H1 (cell line): ENCODE measurements around the gene ASAP2. TPM values are rescaled to one million over a fixed set of nuclear protein-coding genes. Genes with fewer than 3 reads are reported as not detected.

Source experiments
- CTCF ChIA-PET: fragments of 300-600 bp; sonication (Branson Sonifier 250); formaldehyde crosslinking; loops from one replicate; lab custom pipeline; 2021; ENCODE audit not compliant: partially characterized antibody; lab: Charles Lee
- POLR2A ChIA-PET: fragments of 300-600 bp; sonication (Branson Sonifier 250); formaldehyde crosslinking; loops from one replicate; lab custom pipeline; 2021; ENCODE audit warnings: inconsistent platforms; ENCODE audit not compliant: partially characterized antibody; lab: Charles Lee
- DNase-seq, 2 experiments: peaks; one replicate each; pipeline versions ENCODE4 v3.0.0 to v3.0.0-alpha.2; 2010 to 2022; ENCODE audit warnings: low spot score in 2 of 2, low read depth in 1 of 2, mixed read lengths in 1 of 2
- FAIRE-seq: peaks from 2 replicates; lab custom pipeline; 2011; peaks lifted over from hg19 to GRCh38; lab: Jason Lieb, UNC
- H2AFZ ChIP-seq: 2 replicates; pipeline ENCODE4 v1.8.1; 2012; ENCODE audit warnings: low read length, inconsistent platforms
- H2AK5ac ChIP-seq: 2 replicates; pipeline ENCODE4 v1.6.1; 2013; ENCODE audit warnings: low read depth, low read length
- H2BK120ac ChIP-seq: replicated peaks from 2 replicates; pipeline ENCODE3; 2013; ENCODE audit warnings: low read depth, low read length, inconsistent platforms
- H2BK12ac ChIP-seq: 2 replicates; pipeline ENCODE4 v1.6.1; 2013; ENCODE audit warnings: low read depth, low read length
- H2BK15ac ChIP-seq: 2 replicates; pipeline ENCODE4 v1.6.1; 2013; ENCODE audit warnings: low read length
- H2BK20ac ChIP-seq: 2 replicates; pipeline ENCODE4 v1.6.1; 2013; ENCODE audit warnings: low read length
- H2BK5ac ChIP-seq: 2 replicates; pipeline ENCODE4 v1.6.1; 2013; ENCODE audit warnings: low read depth, low read length
- H3K14ac ChIP-seq: 2 replicates; pipeline ENCODE4 v1.6.1; 2013; ENCODE audit warnings: inconsistent platforms; ENCODE audit not compliant: insufficient read length
- H3K18ac ChIP-seq: 2 replicates; pipeline ENCODE4 v1.6.1; 2013; ENCODE audit warnings: low read length; ENCODE audit errors: extremely low read depth
- H3K23ac ChIP-seq: 2 replicates; pipeline ENCODE4 v1.6.1; 2013; ENCODE audit warnings: inconsistent platforms; ENCODE audit not compliant: insufficient read length
- H3K23me2 ChIP-seq: 2 replicates; pipeline ENCODE4 v1.6.1; 2013; ENCODE audit warnings: low read depth, low read length
- H3K27ac ChIP-seq: 2 replicates; pipeline ENCODE4 v1.6.1; 2011; ENCODE audit warnings: low read depth, low read length, inconsistent platforms
- H3K27me3 ChIP-seq, 4 experiments: replicated peaks in 1 of 4; 1 replicate in 1 of 4; 2 replicates in 3 of 4; pipeline versions ENCODE4 v1.6.1 to v1.8.1; 2011 to 2013; ENCODE audit warnings: low read length in 3 of 4, mild to moderate bottlenecking in 3 of 4, inconsistent platforms in 2 of 4, mixed read lengths in 2 of 4, moderate library complexity in 1 of 4; ENCODE audit not compliant: control insufficient read depth in 3 of 4, insufficient read depth in 3 of 4; ENCODE audit errors: extremely low read depth in 1 of 4
- H3K36me3 ChIP-seq, 4 experiments: 2 replicates each; pipeline versions ENCODE4 v1.6.1 to v1.8.1; 2011 to 2013; ENCODE audit warnings: mild to moderate bottlenecking in 4 of 4, low read length in 3 of 4, moderate library complexity in 2 of 4, control low read depth in 1 of 4, inconsistent platforms in 1 of 4; ENCODE audit not compliant: insufficient read depth in 4 of 4, control insufficient read depth in 2 of 4
- H3K4ac ChIP-seq: replicated peaks from 2 replicates; pipeline ENCODE3; 2013; ENCODE audit warnings: low read length, low read depth, mixed read lengths, inconsistent platforms; ENCODE audit not compliant: insufficient read length
- H3K4me1 ChIP-seq, 4 experiments: replicated peaks in 1 of 4; 1 replicate in 1 of 4; 2 replicates in 3 of 4; pipeline versions ENCODE4 v1.6.1 to v1.8.1; 2011 to 2013; ENCODE audit warnings: low read length in 3 of 4, inconsistent platforms in 2 of 4, mixed read lengths in 1 of 4; ENCODE audit not compliant: insufficient read depth in 4 of 4, control insufficient read depth in 3 of 4
- H3K4me2 ChIP-seq, 2 experiments: 2 replicates each; pipeline versions ENCODE4 v1.6.1 to v1.8.1; 2011 to 2013; ENCODE audit warnings: low read depth in 2 of 2, low read length in 2 of 2, control low read depth in 1 of 2, inconsistent platforms in 1 of 2, mild to moderate bottlenecking in 1 of 2; ENCODE audit not compliant: insufficient read depth in 1 of 2
- H3K4me3 ChIP-seq, 4 experiments: fragments of 200-600, 300-600 bp in 1 of 4; sonication (generic), shearing (Covaris generic), sonication (Bioruptor Twin) in 1 of 4; 2 replicates each; pipeline versions ENCODE4 v1.5.1 to v1.8.1; 2011 to 2016; ENCODE audit warnings: low read length in 4 of 4, low read depth in 3 of 4, control low read depth in 2 of 4, inconsistent platforms in 2 of 4, mild to moderate bottlenecking in 2 of 4, mixed read lengths in 1 of 4, moderate library complexity in 1 of 4; ENCODE audit not compliant: insufficient read depth in 2 of 4; ENCODE audit errors: extremely low read depth in 1 of 4
- H3K56ac ChIP-seq: replicated peaks from 2 replicates; pipeline ENCODE3; 2013; ENCODE audit warnings: low read depth, mild to moderate bottlenecking, mixed read lengths, low read length, inconsistent platforms; ENCODE audit not compliant: insufficient read length
- H3K79me1 ChIP-seq: 2 replicates; pipeline ENCODE4 v1.6.1; 2013; ENCODE audit warnings: low read depth, low read length, control low read depth
- H3K79me2 ChIP-seq, 2 experiments: 2 replicates each; pipeline versions ENCODE4 v1.6.1 to v1.8.1; 2012 to 2013; ENCODE audit warnings: low read length in 2 of 2, mild to moderate bottlenecking in 2 of 2, inconsistent platforms in 1 of 2; ENCODE audit not compliant: insufficient read depth in 2 of 2, control insufficient read depth in 1 of 2
- H3K9ac ChIP-seq, 4 experiments: replicated peaks in 1 of 4; 1 replicate in 1 of 4; 2 replicates in 3 of 4; pipeline versions ENCODE4 v1.6.1 to v1.8.1; 2011 to 2013; ENCODE audit warnings: low read depth in 3 of 4, low read length in 3 of 4, control low read depth in 2 of 4, mild to moderate bottlenecking in 2 of 4, moderate library complexity in 2 of 4, inconsistent platforms in 1 of 4; ENCODE audit errors: extremely low read depth in 1 of 4
- H3K9me3 ChIP-seq, 2 experiments: 2 replicates each; pipeline versions ENCODE4 v1.6.1 to v1.8.1; 2012 to 2013; ENCODE audit warnings: mild to moderate bottlenecking in 2 of 2, moderate library complexity in 2 of 2, control low read depth in 1 of 2, inconsistent platforms in 1 of 2, low read depth in 1 of 2, low read length in 1 of 2, mixed read lengths in 1 of 2; ENCODE audit not compliant: insufficient read depth in 2 of 2
- H4K20me1 ChIP-seq, 2 experiments: replicated peaks in 1 of 2; 2 replicates each; pipeline versions ENCODE3 to v1.8.1; 2011 to 2013; ENCODE audit warnings: inconsistent platforms in 2 of 2, low read length in 2 of 2, mild to moderate bottlenecking in 1 of 2; ENCODE audit not compliant: insufficient read depth in 2 of 2, control insufficient read depth in 1 of 2
- H4K5ac ChIP-seq: 2 replicates; pipeline ENCODE4 v1.6.1; 2013; ENCODE audit warnings: low read length, low read depth, mixed read lengths, inconsistent platforms; ENCODE audit not compliant: insufficient read length
- H4K8ac ChIP-seq: 2 replicates; pipeline ENCODE4 v1.8.0; 2013; ENCODE audit warnings: mild to moderate bottlenecking, moderate library complexity, low read length, inconsistent platforms; ENCODE audit not compliant: insufficient read depth; ENCODE audit errors: extremely low read depth
- H4K91ac ChIP-seq: replicated peaks from 2 replicates; pipeline ENCODE3; 2013; ENCODE audit warnings: low read length, mixed read lengths, inconsistent platforms; ENCODE audit not compliant: insufficient read length
- ASH2L ChIP-seq: fragments of 200-600, 300-600 bp; sonication (generic); IDR thresholded peaks from one replicate; pipeline ENCODE4 v1.7.1; 2017; ENCODE audit warnings: low read length
- ATF2 ChIP-seq: IDR thresholded peaks from 2 replicates; pipeline ENCODE4 v1.6.1; 2012; ENCODE audit warnings: low read length, inconsistent platforms
- NANOG ChIP-seq: IDR thresholded peaks from 2 replicates; pipeline ENCODE4 v1.6.1; 2011; ENCODE audit warnings: low read length, low read depth, mild to moderate bottlenecking, inconsistent platforms; ENCODE audit not compliant: insufficient read depth, poor library complexity, severe bottlenecking
- WGBS, 2 experiments: shearing (Covaris generic) in 1 of 2; methylation state at CpG; one replicate each; pipeline versions ENCODE4 v1.1.6 to v1.1.7; 2013 to 2015; ENCODE audit warnings: low lambda C conversion rate in 2 of 2, mixed read lengths in 2 of 2, inconsistent platforms in 1 of 2, low coverage in 1 of 2, missing lambda C conversion rate in 1 of 2; ENCODE audit not compliant: insufficient replicate concordance in 2 of 2, insufficient coverage in 1 of 2, insufficient read length in 1 of 2; ENCODE audit errors: extremely low coverage in 1 of 2, missing lambda C conversion rate in 1 of 2; 5-methylcytosine and 5-hydroxymethylcytosine counted together
- polyA plus RNA-seq, 7 experiments: library from polyadenylated mRNA; depleted of rRNA in 3 of 7; stranded (reverse) in 5 of 7; unstranded in 2 of 7; fragments of >200 nt in 5 of 7; fragments of 200-250 nt in 2 of 7; gene quantifications; 1 replicate in 5 of 7; 2 replicates in 1 of 7; 4 replicates in 1 of 7; pipeline versions ENCODE4 v1.2.1 to v1.2.3, GENCODE V29; 2011 to 2013; ENCODE audit warnings: missing spikeins in 2 of 7, mixed read lengths in 2 of 7
- total RNA-seq: library from RNA; stranded (reverse); fragmentation: NEBNext Ultra II Directional; extraction: Animal tissue kit (Norgen Biotek cat#: 25700); gene quantifications from 2 replicates; pipeline ENCODE4 v1.2.1, GENCODE V29; 2021

The ASAP2 gene
- total and polyA plus RNA-seq, 2 of the 8 experiments (the other 6 are each of a cell fraction or from before 2014, with no cell fraction given), result 10.2 to 18.7 TPM

GRCh38 chr2:9423922-9424272 lies 217.3 kb downstream of the ASAP2 start:
- WGBS, 2 experiments, result 0% methylated on average over 21 of the region's 21 CpGs; no CpG with 5 or more reads in 1 of the 2 experiments

More at GRCh38 chr2:9423922-9424272, 217.3 kb downstream of the ASAP2 start:
- Histone ChIP-seq H3K23me2 (peaks cover 12% of the 10 kb centered on the region), H3K4me3 (peak overlapping the region; percentile 84 to 98 (median 96)), H4K91ac (peak overlapping the region; percentile 86), H2BK15ac (no peak overlapping the region), H2BK20ac (no peak overlapping the region), H3K56ac (peak overlapping the region; percentile 42), H4K5ac (peak overlapping the region; percentile 92), H4K20me1 (peaks cover 3 to 4% of the 10 kb centered on the region in 2 experiments), H2BK120ac (no peak overlapping the region), H2AFZ (peak overlapping the region; percentile 54; the same call in 1 of the 2 replicates), H3K4ac (no peak overlapping the region), H4K8ac (peak overlapping the region; percentile 97; the same call in 1 of the 2 replicates), H3K14ac (no peak overlapping the region), H3K79me1 (peaks cover 13% of the 10 kb centered on the region), H3K27me3 (peaks cover 0 to 9% (median 4%) of the 10 kb centered on the region in 4 experiments; a peak in 4 of 7 replicates), H3K9me3 (no peaks in the 10 kb centered on the region), H3K36me3 (peaks cover 1 to 6% (median 1%) of the 10 kb centered on the region in 4 experiments; a peak in 6 of 8 replicates), H2BK5ac (peak overlapping the region; percentile 97), H3K23ac (no peak overlapping the region), H3K4me1 (peaks cover 5 to 14% (median 8%) of the 10 kb centered on the region in 4 experiments; a peak in 6 of 7 replicates), H3K4me2 (peak overlapping the region; percentile 99 to 100), H3K9ac (peak overlapping the region; percentile 88 to 98 (median 94)), H3K18ac (peak overlapping the region; percentile 98; the same call in 1 of the 2 replicates), H2AK5ac (no peak overlapping the region), H3K27ac (peak overlapping the region; percentile 72; the same call in 1 of the 2 replicates), H3K79me2 (peaks cover 0 to 43% of the 10 kb centered on the region in 2 experiments; a peak in 3 of 4 replicates), H2BK12ac (no peak overlapping the region; the same call in 1 of the 2 replicates)
- no peak for FAIRE-seq
- ChIA-PET CTCF (interaction anchor here (0.9 to 2.2 kb wide), 3 partner anchors 12 to 285 kb away, joined by 3 to 7 read pairs (median 6); no protein-coding TSS in a partner anchor), POLR2A (interaction anchor here (0.7 to 3.3 kb wide), 3 partner anchors 17 to 297 kb away, joined by 3 to 12 read pairs (median 7); partner anchors contain the start of gene YWHAQ)
- TF ChIP-seq NANOG (no peak), ATF2 (no peak), ASH2L (peak; percentile 20)
- DNase-seq, result no peak
